NCI-H345 treated with DMSO at 0.1 percent for 48 hours (cell line): Measurements from ENCODE around the gene ERC2.
A peak's percentile ranks its signal among the peaks of the same experiment; 100 is the strongest.

Experiments used
- DNase-seq: peaks from one replicate; lab custom pipeline; 2025; ENCODE audit not compliant: unreplicated experiment; lab: John Stamatoyannopoulos, UW

The ERC2 gene

GRCh38 chr3:56260262-56260661, 208.0 kb downstream of the ERC2 start:
- no peak for DNase-seq

- DNase-seq = no peak
Observed at GRCh38 chr3:56257826-56258225, 210.4 kb downstream of the ERC2 start.

GRCh38 chr3:56254835-56255234, 213.4 kb downstream of the ERC2 start:
- DNase-seq = no peak

- DNase-seq = no peak
Observed at GRCh38 chr3:56253941-56254665, 214.2 kb downstream of the ERC2 start.

- peak; percentile 34 for DNase-seq
Observed at GRCh38 chr3:56251343-56251945, 216.8 kb downstream of the ERC2 start.

- no peak for DNase-seq
Observed at GRCh38 chr3:56248021-56248420, 220.2 kb downstream of the ERC2 start.

- peak; percentile 11 for DNase-seq
Observed at GRCh38 chr3:56238299-56238698, 230.0 kb downstream of the ERC2 start.

GRCh38 chr3:56233742-56234141, 234.5 kb downstream of the ERC2 start:
- no peak for DNase-seq

GRCh38 chr3:56229311-56229710, 239.0 kb downstream of the ERC2 start:
- no peak for DNase-seq

GRCh38 chr3:56222866-56223265, 245.4 kb downstream of the ERC2 start:
- DNase-seq = no peak

GRCh38 chr3:56219894-56220805, 248.1 kb downstream of the ERC2 start:
- no peak for DNase-seq

- DNase-seq = no peak
Observed at GRCh38 chr3:56209982-56210751, 258.1 kb downstream of the ERC2 start.

- no peak for DNase-seq
Observed at GRCh38 chr3:56207922-56208321, 260.3 kb downstream of the ERC2 start.

- no peak for DNase-seq
Observed at GRCh38 chr3:56205406-56205805, 262.9 kb downstream of the ERC2 start.

GRCh38 chr3:56202997-56203396, 265.3 kb downstream of the ERC2 start:
- no peak for DNase-seq

- no peak for DNase-seq
Observed at GRCh38 chr3:56201407-56201806, 266.9 kb downstream of the ERC2 start.

GRCh38 chr3:56200251-56200650, 268.0 kb downstream of the ERC2 start:
- DNase-seq = no peak

- DNase-seq = no peak
Observed at GRCh38 chr3:56197991-56198390, 270.3 kb downstream of the ERC2 start.

GRCh38 chr3:56197259-56197965, 270.9 kb downstream of the ERC2 start:
- DNase-seq = no peak

- DNase-seq = no peak
Observed at GRCh38 chr3:56196700-56197099, 271.6 kb downstream of the ERC2 start.
